Islet precursor cell (in vitro differentiated cells): ENCODE data around the gene BCORL1.

Experiments used
- DNase-seq: peaks from one replicate; pipeline ENCODE4 v3.0.0-alpha.2; 2018

Gene BCORL1

DNA sequence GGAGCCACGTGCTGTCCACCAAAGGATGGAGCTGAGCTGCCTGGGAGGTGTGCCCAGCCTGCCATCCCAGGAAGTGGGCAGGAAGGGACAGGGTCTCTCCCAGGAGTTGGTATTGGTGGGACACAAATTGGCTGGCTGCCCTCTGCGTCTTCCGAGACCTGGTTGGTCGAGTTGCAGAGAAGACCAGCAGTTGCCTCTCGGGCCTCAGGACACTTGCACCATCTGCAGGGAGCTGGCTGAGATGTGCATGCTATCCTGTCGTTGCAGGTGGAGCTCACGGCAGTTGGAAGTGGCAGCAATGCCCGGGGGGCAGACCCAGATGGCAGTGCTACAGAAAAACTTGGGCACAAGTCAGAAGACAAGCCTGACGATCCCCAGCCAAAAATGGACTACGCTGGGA, 30.2 kb downstream of the BCORL1 start:
- no peak for DNase-seq

DNA sequence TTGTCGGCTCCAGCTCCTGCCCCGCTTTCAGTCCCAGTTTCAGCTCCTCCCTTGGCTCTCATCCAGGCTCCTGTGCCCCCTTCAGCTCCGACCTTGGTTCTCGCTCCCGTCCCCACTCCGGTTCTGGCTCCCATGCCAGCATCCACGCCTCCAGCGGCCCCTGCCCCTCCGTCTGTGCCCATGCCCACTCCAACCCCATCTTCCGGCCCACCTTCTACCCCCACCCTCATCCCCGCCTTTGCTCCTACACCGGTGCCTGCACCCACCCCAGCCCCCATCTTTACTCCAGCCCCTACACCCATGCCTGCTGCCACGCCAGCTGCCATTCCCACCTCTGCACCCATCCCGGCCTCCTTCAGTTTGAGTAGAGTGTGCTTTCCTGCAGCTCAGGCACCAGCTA, 31.2 kb downstream of the BCORL1 start:
- no peak for DNase-seq

DNA sequence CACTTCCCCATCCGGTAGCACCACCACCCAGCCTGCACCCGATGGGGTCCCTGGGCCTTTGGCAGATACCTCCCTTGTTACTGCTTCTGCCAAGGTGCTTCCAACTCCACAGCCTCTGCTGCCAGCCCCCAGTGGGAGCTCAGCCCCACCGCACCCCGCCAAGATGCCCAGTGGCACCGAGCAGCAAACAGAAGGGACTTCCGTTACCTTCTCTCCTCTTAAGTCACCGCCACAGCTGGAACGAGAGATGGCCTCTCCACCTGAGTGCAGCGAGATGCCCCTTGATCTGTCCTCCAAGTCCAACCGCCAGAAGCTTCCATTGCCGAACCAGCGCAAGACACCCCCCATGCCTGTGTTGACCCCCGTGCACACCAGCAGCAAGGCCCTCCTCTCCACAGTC, 31.9 kb downstream of the BCORL1 start:
- DNase-seq, result no peak

DNA sequence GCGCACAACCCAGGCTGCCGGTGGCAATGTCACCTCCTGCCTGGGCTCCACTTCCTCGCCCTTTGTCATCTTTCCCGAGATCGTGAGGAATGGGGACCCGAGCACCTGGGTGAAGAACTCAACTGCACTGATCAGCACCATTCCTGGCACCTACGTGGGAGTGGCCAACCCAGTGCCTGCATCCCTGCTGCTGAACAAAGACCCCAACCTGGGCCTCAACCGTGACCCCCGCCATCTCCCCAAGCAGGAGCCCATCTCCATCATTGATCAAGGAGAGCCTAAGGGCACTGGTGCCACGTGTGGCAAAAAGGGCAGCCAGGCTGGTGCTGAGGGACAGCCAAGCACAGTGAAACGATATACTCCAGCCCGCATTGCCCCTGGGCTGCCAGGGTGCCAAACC, 32.3 kb downstream of the BCORL1 start:
- no peak for DNase-seq

DNA sequence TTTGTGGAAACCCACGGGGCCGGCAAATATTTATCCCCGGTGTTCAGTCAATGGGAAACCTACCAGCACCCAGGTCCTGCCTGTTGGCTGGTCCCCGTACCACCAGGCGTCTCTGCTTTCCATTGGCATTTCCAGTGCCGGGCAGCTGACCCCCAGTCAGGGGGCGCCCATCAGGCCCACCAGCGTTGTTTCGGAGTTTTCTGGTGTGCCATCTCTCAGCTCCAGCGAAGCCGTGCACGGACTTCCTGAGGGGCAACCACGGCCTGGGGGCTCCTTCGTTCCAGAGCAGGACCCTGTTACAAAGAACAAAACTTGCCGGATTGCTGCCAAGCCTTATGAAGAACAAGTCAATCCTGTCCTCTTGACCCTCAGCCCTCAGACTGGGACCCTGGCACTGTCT, 32.7 kb downstream of the BCORL1 start:
- DNase-seq, result no peak

DNA sequence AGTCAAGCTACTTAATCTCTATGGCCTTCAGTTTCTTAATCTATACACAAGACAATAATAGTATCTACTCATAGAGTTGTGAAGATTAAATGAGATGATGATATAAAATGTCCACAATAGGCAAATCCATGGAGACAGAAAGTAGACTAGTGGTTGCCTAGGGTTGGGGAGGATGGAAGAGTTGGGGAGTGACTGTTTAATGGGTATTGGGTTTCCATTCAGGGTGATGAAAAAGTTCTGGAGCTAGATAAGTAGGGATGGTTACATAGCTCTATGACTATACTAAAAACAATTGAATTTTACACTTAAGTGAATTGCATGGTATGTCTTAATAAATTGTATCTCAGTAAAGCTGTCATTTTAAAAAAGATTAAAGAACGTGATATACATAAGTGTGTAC, 35.7 kb downstream of the BCORL1 start:
- DNase-seq, result no peak

DNA sequence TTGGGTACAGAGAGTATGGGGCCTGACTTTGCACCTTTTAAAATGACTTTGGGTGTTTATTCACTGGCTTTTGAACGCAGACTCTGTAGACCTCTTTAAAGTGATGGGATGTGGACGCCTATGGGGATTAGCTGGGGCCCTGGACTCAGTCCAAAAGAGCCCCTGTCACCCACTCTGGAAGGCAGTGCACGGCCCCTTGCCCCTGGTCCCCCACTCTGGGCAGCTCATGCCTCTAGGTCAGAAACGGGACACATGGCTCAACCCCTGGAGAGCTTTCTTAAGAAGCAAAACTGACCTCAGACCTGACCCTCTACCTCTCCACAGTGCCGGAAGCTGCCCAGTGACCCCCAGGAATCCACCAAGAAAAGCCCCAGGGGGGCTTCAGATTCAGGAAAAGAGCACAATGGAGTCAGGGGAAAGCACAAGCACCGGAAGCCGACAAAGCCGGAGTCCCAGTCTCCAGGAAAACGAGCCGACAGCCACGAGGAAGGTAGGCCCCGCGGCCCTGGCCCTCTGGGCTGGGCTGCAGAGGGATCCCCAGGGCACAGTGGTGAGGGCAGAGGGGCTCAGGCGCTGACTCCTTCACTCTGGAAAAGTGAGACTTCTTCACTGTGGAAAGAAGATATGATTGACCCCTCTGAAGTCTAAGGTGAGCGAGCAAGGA, 38.4 kb downstream of the BCORL1 start:
- DNase-seq, result no peak

DNA sequence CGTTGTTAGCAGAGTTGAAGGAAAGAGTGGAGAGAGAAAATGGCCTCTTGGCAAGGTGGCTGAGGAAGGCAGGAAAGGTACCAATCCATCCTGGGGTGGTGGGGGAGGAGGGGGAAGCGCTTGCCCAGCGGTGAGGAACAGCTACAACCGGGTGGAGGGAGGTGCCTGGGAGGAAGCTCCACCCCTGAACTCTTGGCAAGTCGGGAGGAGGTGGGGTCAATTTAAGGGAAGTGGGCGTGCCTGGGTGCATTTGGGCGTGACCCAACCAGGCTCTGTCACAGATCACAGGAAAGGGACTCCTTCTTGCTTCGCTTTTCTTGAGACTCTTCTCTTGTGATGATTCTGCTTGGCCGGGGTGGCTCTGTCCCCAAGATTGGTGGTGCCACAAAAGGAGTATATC, 41.7 kb downstream of the BCORL1 start:
- peak; percentile 84 for DNase-seq

DNA sequence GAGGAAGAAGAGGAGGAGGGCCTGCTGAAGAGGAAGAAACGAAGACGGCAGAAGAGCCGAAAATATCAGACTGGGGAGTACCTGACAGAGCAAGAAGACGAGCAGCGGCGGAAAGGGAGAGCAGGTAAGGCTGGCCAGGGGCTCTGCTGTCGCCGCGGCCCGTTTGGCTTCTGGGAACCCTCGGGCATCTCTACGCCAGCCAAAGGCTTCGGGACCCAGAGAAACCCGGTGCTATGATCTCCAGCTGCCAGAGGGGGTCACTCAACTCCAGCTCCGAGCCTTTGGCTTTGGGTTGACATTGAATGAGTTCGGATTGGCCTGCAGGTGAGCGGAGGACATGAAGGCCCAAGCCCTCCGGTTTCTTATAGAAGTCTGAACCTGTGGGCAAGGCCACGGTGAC, 42.8 kb downstream of the BCORL1 start:
- DNase-seq, result no peak

DNA sequence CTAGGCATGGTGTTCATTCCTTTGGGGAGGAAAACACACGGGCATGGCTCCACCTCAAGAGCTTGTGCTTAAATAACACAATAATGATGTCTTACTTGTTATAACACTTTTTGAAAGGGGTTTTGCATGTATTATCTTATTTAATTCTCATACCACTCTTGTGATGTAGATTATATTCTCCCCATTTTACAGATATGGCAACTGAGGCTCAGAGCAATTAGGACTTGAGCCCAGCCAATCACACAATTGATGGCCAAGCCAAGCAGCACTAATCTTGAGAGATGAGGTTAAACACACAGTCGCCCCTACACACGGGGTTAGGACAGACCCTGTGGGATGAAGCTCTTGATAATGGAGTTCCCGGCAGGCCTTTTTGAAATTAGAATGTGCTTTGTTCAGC, 45.1 kb downstream of the BCORL1 start:
- no peak for DNase-seq

DNA sequence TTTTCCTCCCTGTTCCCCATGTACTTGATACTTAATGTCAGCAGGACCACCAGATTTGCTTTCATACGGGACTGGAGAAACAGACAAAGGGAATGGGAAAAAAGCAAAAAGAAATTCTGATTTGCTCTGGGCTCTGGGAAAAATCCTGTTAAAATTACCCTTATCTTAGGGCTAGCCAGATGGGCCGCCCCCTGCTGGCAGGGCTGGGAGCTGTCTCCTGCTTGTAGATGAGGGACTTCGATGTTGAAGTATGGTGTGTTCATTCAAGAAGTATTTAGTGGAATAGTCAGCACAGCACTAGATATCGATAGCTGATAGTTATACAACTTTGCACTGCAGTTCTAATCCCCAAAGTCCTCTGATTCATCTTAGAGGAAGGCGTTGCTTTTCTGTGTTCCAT, 45.8 kb downstream of the BCORL1 start:
- DNase-seq, result no peak

DNA sequence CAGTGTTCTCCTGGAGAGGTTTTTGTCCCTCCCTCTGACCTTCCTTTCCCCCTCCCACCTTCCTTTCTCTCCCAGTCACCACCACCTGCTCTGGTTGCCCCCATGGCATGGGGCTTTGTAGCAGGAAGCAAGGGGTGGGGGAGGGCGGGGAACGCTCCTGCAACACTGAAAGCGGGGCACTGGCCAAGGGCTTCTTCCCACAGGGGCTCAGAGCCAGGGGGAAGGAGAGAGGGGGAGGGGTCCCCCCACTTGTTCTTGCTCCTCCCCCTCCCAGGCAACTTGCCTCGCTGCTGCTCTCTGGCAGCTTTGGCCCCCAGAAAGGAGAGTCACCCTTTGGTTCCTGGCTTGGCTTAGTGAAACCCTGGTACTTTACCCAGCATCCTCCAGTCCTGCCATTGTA, 48.4 kb downstream of the BCORL1 start:
- no peak for DNase-seq

DNA sequence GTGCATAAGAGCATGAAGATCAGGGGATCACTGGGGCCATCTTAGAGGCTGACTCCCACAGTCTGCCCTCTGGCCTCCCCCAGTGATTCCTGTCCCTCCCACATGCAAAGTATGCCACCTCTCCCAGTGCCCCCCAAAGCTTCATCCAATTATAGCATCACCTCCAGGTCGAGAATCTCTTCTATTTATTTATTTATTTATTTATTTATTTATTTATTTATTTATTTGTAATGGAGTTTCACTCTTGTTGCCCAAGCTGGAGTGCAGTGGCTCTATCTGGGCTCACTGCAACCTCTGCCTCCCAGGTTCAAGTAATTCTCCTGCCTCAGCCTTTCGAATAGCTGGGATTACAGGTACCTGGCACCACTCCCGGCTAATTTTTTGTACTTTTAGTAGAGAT, 50.1 kb downstream of the BCORL1 start:
- no peak for DNase-seq

DNA sequence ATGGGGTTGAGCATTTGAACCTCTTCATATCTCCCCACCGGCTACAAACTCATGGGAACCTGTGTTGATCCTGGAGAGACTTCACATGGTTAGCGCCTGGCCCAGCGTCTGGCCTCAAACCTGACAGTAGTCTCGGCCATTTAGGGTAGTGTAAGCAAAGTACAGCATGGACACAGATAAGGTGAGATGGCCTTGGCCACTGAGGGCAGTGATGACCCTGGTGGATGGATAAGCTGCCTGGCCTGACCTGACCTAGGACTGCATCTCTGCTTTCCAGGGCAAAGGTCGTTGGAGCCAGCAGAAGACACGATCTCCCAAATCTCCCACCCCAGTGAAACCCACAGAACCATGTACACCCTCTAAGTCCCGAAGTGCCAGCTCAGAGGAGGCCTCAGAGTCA, 51.7 kb downstream of the BCORL1 start:
- no peak for DNase-seq

DNA sequence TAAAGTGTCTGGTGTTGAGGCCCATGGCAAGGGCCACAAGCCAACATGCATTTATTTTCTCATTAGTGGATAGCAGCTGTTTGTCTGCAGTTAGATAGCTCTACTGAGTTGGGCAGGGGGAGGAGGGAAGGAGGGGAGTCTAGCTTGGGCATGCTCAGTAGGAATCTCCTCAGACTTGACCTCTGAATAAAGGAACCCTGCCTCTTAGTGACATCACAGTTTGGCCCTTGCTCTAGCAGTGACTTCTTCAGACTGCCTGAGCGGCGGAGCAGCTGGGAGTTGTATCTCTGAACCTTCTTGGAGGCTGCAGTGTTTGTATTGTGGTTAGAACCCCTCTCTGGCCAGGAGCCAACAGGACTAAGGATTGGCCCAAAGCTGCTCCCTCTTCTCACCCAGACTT, 57.4 kb downstream of the BCORL1 start:
- DNase-seq, result no peak

DNA sequence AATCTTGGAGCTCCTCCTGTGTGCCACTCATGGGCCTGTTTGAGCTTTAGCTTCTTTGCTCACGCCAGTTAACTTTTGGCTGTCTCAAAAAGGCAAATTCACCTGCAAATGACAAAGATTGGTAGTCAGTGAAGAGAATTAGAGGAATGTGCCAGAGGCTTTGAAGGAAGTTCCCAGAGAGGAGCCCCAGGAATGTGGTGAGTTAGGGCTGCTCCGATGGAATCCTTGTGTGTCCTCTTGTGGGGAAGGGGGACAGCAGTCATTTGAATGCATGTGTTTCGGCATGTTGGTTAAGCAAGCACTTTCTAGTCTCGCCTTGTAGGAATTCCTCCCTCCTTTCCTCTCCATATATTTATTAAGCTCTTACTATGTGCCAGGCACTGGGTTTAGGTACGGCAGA, 65.0 kb downstream of the BCORL1 start:
- DNase-seq, result no peak

DNA sequence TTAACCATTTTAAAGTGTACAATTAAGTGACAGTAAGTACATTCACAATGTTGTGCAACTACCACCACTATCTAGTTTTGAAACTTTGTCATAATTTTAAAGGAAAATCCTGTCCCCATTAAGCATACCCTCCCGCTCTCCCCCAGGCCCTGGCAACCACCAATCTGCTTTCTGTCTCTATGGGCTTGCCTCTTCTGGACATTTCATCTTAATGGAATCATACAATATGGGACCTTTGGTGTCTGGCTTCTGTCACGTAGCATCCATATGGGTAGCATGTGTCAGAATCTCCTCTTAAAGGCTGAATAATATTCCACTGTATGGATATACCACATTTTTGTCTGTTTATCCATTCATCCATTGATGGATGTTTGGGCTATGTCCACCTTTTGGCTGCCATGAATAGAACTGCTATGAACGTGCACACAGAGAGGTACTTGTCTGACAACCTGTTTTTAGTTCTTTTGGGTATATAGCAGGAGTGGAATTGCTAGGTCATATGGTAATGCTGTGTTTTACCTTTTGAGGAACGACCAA, 66.3 kb downstream of the BCORL1 start:
- DNase-seq, result no peak

DNA sequence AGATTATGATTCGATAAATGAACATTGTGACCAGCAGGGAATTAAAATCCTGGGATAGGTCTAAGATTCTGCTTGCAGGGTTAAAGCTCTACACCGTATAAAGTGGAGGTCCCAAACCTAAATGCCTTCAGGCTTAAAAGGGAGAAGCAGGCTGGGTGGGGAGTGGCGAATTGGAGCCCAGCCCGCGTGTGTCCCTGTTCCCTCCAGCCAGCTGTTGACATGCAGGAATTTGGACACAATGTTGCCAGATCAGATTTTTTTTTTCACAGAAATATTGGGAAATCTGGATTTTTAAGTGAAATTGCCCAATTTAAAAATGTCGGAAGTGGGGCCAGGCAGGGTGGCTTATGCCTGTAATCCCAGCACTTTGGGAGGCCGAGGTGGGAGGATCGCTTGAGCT, 67.4 kb downstream of the BCORL1 start:
- no peak for DNase-seq

DNA sequence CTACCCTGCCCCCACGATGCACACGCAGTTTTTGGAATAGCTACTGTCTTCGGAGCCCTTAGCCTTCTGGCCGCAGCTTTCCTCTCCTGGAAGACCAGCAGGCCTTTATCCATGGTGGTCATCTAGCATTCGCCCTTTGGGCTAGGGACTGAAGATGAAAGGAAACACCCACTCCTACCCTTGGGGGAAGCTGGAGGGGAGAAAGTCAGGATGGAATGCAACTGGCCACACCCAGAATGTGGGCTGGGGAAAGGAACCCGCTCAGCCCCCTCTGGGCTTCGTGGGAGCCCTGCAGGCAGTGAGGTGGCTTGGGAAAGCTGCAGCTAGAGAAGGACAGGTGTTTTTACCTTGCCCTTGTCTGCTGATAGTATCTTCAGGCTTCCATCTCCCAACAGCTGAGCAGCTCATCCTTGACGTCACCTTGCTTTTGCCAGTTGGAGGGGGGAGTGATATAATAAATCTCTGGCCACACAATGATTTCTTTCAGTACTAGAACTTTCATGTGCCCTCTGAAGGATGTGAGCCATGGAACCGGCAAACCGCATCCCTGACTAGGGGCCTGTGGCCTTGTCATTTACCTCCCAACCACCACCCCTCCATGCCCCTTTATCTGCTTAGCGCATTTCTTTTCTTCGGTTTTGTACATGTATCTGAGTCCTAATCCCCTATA, 68.9 kb downstream of the BCORL1 start:
- DNase-seq, result peak; percentile 68

DNA sequence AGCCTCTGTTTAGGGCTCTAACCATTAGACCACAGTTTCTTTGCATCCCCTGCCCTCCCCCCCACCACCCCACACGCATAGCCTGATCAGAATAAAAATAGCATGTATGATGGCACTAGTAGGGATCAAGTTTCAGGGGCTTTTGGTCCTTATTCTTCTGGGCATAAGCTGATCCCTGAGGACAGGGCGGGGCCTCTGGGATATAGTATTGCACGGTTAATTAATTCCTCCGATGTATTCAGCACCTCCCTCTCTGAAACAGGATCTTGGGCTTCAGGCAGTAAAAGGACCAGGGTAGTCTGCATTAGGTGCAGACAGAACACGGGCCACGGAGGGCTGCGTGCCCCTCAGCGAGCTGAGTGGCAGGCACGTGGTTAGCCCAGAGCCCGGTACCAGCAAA, 70.8 kb downstream of the BCORL1 start:
- DNase-seq, result no peak

DNA sequence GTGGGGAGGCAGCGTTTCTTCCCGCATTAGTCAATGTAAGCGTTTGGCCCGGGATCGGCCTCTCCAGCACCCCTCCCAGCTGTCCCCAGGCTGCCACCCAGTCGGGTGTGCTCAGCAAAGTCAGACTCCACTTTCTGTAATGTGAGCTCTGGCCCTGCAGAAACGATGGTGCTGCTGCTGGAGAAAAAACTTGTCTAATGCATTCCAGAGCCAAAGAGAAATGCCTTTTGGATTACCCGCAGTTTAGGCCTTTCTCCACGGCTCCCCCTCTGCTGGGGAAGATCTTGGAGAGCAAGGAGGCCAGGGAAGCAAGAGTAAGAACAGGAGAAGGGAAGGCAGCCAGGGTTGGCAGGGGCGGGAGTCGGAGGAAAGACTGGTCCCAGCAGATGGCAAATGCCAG, 72.7 kb downstream of the BCORL1 start:
- peak; percentile 87 for DNase-seq

DNA sequence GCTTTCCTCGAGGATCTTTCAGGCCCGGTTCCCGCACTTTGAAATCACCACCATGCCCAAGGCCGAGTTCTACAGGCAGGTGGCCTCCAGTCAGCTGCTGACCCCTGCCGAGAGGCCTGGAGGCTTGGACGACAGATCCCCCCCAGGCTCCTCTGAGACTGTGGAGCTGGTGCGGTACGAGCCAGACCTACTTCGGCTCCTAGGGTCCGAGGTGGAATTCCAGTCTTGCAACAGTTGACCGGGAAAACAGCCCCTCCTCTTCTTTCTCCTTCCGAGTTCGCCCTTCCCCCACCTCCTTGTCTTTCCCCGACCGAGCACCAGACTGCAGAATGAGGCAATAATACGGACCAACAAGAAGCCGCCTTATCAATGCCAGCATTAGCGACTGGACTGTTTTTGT, 73.5 kb downstream of the BCORL1 start:
- peak; percentile 69 for DNase-seq

DNA sequence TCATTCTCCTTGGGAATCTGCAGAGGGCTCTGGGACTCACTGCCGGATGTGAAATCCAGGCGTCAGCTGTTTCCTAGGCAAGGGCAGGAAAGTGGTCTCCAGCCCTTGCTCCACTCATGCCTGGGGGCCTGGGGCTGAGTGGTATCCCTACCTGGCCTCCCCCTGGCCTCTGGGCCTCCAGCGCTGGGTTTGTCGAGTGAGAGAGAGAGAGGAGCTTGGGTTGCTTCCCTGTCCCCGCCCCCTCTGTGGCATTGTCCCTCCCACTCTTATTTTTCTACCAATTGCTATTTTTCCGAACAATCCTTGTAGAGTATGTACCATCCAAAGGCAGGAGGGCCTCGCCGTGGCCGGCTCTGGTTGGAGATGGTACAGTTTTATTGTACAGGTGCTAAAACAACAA, 74.8 kb downstream of the BCORL1 start:
- DNase-seq, result peak; percentile 54

DNA sequence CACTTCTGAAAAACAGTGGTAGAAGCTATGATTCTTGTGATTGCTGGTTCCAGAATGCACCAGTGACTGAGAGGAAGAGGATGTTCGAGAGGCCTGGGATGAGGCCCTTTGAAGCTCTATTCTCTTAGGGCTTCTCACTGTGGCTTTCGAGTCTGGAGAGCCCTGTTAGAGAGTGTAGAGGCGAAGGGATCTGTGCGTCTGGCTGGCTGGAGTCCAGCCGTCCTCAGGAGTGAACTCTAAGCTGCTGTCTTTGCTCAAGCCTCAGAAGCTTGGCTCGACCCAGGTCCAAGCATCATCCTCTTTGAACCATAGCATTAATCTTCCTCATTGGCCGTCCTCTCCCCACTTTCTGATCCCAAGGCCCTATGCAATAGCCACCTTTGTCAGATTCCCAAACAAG, 76.2 kb downstream of the BCORL1 start:
- DNase-seq, result no peak
